Amygdala (tissue), 56 donors: Measurements from ENCODE around the gene IGF1R.

ENCODE experiments used
- DNase-seq, 56 donors: peaks; one replicate each; lab custom pipeline; 2025; lab: John Stamatoyannopoulos, UW

IGF1R gene

DNA sequence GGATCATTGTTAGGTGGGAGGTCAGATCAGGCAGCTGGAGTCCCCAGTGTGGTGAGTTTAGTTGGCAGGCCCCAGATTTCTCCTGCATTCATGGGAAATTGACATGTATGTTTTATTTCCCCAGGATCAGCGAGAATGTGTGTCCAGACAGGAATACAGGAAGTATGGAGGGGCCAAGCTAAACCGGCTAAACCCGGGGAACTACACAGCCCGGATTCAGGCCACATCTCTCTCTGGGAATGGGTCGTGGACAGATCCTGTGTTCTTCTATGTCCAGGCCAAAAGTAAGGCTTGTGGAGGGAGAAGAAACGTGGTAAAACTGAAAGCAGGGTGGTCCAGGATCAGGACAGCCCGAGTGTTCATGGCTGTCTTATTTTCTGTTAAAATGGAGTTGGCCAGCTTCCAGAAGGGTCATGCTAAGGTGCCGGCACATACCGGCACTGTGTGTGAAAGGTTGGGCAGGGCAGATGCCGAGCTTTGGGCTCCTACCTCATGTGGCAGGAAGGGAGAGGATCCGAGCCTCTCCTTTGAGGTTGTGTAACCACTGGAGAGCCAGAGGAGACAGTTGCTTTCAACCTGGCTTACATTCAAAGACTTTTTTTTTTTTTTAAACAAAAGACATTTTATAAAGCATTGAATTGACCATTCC lies 276.2 kb downstream of the IGF1R start:
- no peak for DNase-seq

DNA sequence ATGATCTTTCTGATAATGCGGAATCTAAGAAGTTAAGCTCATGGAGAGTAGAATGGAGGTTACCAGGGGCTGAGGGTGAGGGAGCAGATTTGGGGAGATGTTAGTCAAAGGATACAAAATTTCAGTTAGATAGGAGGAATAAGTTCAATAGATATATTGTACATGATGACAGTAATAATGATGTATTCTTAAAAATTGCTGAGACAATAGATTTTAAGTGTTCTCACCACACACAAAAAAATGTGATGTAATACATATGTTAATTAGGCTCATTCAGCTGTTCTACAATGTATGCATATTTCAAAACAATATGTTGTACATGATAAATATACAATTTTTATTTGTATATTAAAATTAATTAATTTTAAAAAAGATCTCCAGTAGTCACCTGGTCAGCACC lies 277.9 kb downstream of the IGF1R start:
- no peak for DNase-seq

DNA sequence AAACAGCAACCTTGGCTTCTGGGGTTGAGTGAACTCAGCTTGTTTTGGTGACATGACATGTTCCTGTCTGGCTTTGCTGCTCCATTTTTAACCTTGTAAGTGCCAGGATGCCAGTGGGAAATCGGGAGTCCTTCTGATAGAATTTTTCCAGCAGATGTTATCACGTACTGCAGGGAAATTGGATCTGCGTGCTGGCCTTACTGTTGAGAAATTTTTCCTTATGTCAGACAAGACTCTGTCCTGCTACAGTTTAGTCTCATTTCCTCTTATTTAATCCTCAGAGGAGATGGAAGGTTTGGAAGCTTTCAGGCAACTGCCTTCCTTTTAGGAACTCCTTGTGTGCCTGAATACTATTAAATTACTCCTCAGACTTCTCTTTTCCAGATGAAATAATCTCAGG lies 278.7 kb downstream of the IGF1R start:
- no peak for DNase-seq

DNA sequence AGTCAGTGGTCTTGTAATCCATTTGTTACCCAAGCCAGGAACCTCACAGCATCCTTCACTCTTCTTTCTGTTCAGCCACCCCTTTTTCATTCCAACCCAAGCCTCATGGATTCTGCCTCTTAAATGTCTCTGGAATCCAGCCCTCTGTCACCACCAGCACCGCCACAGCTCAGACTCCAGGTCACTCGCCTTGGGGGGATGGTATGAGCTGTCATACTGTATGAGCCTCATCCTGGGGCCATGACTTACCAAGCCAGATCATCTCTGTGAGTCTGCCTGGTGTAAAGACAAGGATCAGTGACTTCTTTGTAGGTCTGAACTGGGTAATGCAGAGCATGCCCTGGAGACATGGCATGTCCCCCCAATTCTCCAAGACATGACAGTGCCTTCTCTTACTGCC lies 279.7 kb downstream of the IGF1R start:
- DNase-seq = no peak

DNA sequence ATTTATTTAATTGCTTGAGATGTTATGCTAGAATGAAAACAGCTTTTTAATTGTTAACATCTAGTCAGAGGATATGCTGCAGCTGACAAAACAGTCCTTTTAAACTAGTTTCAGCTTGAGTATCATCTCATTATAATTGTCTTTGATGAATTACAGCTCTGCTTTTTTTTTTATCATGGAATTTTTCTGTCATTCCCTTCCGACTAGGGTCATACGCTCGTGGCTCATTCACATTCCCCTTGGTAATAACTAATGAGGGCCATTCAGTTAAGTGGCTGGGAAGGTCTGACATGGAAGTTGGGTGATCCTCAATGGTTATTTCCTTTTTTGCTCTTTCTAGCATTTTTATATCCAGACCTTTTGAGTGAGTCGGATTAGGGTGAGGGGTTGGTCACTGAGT lies 282.2 kb downstream of the IGF1R start:
- DNase-seq = no peak

DNA sequence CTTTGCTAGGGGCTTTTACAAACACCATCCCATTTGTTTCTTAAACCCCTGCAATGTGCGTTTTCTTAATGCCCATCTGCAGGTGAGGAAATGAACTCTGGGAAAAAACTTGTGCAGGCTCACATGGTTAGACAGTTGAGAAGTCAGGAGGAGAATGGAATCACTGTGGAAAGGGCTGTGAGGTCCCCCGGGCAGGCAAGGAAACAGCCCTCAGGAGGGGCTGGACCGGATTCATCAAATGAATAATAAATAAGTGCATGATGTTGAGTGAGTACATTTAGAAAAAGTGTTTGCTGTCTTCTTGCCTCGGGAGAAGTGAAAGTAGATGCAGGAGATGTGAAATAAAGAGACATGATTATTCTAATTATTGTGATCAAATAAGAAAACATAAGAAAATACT lies 282.7 kb downstream of the IGF1R start:
- DNase-seq = no peak

DNA sequence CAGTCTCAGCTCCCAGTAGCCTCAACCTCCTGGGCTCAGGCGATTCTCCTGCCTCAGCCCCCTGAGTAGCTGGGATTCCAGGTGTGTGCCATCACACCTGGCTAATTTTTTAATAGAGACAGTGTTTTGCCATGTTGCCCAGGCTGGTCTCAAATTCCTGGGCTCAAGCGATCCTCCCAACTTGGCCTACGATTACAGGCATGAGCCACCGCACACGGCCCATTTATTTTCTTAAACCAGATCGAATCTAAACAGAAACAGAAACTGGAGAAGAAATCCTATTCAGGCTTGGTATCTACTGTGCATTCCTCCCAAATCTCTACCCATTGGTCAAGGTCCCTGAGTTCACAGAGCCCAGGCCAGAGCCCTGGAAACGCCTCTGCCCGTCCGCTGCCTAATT lies 285.1 kb downstream of the IGF1R start:
- DNase-seq = no peak

DNA sequence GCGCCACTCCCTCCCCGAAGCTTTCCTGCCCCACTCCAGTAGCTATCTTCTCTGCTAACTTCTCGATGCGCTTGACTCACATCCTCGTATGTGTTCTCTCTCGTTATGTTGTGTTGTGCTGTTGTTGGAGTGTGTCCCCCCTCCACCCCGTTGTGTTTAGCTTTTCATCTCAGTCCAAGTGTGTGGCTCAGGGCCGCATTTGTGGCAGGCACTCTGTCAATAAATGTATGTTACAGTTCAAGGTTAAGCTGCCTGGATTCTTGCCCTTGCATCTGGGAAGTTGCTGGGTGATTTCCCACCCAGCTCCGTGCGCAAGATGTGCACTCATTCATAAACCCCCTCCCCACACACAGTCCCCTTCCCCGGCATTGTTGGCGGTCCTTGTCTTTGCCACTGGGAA lies 287.4 kb downstream of the IGF1R start:
- DNase-seq = no peak

DNA sequence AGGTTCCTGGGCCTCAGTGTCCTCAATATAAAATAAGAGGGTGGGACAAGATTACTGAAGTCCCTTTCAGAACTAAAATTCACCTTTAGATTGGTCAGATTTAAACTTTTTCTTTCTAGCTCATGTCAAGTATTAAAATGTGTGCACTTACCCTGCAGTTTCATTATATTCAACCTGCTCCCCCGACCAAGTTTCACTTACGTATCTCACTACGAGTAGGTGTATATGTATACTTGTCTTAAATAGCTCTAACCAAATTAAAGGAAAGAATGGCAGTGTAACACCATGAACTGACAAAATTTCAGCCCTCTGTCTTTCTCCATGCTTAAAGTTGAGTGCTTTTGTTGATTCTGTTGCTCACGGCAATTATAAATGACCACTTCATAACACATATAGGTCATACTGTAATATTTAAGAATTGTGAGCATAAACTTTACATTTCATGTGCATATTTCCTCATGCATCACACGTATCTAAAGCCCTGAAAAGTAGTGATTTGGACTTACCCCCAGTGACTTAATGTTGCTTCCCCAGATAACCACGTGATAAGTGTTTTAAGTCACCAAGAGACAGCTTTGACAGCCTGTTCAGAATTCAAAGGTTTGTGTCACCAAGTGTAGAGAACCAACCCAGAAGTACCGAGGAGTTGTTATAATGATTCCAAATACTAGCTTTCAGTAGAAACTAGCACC lies 289.2 kb downstream of the IGF1R start:
- DNase-seq = no peak

DNA sequence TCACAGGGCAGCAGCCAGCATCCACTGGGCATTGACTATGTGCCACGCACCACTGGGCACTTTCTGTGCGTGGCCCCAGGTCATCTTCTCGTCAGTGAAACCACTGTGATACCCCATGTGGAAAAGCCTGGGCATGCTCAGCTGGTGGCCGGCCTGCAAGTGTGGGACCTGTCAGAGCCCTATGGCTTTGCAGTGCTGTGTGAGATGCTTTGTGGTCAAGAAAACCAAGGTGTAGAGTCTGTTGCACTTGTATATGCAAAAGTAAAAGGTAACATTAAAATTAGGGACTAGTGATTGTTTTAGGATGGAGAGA lies 289.7 kb downstream of the IGF1R start:
- DNase-seq = no peak

DNA sequence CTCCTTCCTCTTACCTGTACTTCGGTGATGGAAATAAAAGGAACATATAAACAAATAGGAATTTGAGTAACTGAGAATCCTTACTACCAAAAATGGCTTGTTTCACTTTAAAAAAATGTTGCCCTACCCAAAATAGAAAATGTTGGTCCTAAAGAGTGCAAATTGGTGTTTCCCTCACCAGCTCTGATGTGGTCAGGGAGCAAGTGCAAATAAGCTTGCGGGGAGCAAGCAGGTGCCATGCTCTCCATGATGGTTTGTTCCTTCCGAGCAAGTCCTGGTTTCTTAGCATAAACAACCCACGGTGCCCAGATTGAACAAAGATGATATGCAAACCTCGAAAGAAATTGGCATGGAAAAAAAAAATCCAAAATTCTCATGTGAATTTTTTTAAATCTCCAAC lies 290.5 kb downstream of the IGF1R start:
- no peak for DNase-seq

DNA sequence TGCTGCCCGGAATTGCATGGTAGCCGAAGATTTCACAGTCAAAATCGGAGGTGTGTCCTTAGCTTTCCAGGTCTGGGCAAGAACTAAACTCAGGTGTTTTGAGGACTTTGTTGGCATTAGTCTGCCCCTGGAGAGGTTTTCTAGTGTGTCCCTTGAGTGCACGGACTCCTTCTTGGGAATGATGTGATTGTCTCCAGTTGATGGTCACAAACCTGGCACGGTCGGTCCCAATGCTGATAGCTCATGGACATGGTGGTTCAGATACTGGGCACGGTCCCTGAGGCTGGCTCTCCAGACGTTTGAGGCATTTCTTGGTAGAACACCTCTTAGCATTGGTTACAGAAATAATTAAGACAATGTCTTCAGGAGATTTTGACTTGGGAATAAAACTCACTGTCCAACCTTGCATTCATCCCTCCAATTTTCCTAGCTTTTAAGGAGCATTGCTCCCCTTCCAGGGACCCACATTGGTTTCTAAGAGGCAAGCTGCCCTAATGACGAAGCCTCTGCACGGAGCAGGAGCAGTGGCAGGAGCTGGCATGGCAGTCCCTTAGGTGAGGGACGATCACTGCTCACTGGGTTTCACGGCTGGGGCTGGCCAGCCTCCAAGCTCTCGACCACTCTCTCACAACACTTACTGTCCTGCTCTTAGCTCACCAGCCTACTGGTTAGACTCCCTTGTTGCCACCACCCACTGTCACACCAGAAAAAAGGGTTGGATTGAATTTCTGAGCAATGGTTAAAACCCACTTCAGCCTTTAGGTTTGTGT lies 291.2 kb downstream of the IGF1R start:
- DNase-seq = no peak

DNA sequence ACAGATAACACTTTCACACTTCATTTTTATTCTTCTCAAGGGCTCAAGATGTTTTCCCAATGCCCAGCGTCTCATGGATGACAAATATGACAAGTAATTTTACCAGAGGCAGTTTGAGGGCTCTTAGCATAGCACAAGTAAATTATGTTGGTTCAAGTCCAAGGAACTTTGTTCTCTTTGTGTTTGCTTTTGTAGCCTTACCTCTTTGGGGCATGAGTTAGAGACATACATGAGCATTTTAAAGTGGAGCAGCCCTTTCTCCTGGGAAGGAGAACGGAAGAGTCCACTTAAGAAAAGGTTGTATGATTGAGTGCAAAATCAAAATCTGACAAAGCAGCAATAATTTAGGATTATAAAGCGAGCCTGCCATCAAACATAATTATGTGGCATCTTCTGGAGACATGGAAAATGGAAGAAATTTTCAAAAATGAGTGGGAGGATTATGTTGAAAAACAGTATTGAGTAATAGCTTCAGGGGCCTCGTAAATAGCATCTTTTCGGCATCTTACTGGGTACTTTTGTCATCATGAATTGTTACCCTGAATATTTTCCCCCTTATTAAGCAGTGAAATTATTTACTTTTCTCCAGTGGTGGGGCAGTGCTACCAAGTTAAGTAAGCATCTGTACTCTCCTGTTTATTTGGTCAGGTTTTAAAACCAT lies 293.4 kb downstream of the IGF1R start:
- no peak for DNase-seq

DNA sequence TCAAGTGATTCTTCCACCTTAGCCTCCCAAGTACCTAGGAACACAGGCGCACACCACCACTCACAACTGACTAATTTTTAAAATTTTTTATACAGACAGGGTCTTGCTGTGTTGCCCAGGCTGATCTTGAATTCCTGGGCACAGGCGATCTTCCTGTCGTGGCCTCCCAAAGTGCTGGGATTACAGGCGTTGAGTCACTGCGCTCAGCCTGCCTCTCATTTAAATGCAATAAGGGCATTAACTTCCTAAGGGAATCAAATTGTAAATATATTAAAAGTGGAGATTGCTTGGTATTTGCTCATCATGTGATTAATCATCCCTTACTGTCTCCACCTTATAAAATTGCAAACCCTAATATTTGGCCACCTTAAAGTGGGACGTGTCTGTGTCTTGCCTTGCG lies 294.1 kb downstream of the IGF1R start:
- no peak for DNase-seq

DNA sequence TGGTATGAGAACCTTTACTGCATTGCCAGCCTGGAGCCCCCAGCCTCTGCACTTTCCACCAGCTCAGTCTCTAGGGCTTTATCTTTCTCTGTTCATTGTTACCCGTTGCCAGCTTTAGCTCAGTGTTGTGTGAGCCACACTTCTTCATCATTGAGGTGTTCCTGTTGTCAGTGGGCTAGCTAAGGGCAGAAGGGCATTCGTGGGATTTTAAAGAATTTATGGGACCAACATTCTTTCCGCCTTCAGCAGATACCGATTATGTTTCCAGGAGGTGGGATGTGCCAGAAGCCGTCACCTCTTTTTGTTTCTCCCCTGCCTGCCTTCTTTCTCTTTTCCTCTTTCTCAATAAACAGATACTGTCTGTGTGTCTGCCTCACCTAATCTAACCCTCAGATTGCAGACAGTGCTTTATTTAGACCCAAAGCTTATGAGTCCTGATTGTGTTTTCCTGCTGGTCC lies 294.7 kb downstream of the IGF1R start:
- DNase-seq = no peak

DNA sequence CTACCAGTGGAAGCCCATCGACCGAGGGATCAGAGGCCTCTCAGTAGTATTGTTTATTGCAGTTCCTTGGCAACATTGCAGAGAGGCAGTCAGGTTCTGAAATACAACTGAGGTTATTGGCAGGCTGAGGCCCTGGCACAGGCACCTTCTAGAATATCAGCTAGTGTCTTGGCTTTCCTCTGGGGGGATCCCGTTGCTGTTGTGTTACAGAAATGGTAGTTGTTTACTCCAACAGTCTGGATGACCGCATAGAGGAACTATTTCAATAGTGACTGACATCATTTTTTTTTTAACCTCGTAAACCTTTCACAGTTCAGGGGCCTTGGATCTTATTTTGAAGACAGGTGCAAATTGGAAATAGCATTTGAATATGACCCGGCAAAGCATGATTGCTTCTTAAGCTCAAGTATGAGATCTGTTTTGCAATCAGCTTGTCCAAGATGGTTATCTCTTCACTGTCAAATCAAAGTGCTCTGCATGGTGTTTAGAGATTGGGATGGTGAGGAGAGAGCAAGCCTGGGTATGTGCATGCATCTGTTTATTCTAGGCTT lies 295.3 kb downstream of the IGF1R start:
- peak in 14 of 56 donors; percentile 11 to 68 (median 25) for DNase-seq

DNA sequence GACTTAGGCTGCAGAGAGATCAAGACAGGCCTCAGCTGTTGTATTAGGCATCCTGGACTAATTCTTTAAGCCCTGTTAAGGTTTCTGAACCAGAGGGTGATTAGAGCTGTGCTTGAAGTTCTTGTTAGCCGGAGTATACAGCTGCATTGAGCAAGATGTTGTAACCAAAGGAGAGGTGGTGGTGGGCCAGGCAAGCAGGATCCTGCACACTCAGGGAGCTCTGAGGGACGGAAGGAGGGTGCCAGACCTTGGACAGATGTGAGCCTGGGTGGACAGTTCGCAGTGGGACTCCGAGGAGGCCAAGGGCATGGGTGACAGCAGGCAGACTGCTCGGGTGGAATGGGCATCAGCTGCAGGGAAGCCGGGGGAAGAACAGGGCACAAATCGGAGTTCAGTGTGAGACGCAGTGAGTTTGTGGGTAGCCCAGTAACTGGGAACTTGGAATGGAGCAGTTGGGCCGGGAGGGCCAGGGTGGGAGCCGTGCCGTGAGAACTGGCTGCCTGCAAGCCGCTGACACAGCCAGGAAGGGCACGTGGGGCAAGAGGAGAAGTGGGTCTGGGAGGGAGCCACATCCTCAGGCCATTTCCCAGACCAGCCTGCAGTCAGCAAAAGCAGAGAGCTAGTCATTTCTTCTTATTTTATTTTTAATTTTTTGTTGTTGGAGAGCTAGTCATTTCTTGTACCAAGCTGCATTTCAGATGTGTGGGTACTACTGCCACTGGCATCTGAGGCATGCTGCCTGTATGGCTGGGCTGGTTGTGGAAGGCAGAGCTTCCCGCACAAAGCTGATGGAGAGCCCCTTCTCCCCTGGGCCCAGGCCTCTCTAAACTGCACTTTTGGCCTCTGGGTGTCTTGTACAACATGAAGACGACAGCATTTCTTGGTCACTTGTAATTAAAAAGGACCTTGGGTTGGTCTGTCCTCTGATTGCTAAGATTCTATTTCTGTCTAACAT lies 298.2 kb downstream of the IGF1R start:
- DNase-seq = peak in 35 of 56 donors; percentile 7 to 75 (median 43)

DNA sequence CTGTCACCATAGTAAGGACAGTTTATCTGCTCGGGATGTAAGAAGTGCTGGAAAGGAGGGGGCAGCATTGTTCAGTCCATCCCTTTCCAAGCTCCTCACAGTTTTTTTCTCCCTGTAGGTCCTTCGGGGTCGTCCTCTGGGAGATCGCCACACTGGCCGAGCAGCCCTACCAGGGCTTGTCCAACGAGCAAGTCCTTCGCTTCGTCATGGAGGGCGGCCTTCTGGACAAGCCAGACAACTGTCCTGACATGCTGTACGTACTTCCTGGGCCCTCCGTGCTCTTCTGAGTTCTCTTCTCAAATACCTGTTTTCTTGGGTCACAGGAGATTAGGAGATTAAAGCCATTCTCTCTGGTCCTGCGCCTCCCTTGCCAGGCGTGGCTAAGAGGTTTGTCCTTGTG lies 300.1 kb downstream of the IGF1R start:
- DNase-seq = no peak

DNA sequence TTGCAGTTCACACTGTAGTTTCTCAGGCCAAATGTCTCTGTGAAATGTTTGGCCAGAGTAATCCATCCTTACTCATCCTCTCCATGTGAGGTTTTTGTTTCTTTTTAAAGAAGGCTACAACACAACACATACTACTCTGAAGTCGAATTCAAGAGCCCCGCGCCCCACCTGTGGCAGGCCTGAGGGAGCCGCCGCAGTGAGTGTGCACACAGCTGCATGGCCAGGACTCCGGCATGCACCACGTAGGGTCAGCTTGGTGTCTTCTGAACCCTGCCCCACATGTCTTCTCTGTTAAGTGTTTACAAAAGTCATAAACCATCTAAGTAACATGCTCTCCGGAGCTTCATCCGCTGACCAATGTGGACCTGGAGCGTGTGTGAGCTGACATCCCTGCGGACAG lies 300.6 kb downstream of the IGF1R start:
- DNase-seq = no peak

DNA sequence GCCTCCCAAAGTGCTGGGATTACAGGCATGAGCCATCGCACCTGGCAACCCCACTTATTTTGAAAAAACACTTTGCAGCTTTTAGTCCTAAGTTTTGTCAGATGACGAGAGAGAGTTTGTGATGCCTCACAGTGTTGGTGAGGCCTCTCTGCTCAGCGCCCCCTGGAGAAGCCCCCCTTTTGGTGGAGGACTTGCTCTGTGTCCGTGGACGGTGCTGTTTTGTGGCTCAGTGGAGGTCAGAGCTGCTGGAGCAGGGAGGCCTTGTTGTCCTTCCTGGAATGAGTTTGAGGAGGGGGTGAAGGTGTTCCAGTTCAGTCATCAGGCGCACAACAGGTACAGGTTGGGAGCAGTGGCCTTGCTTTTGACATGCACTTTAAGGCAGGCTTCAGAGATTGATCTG lies 301.3 kb downstream of the IGF1R start:
- DNase-seq = no peak
